Endothelial cell of umbilical vein (primary cell): Measurements from ENCODE around the gene AKAP12.

Experiments used
- EZH2 ChIP-seq: IDR thresholded peaks from 2 replicates; pipeline ENCODE4 v1.6.1; 2012; ENCODE audit warnings: borderline replicate concordance, low read depth, mild to moderate bottlenecking, moderate library complexity, low read length, inconsistent platforms; ENCODE audit not compliant: severe bottlenecking
- MYC ChIP-seq: IDR thresholded peaks from one replicate; pipeline ENCODE4 v1.6.1; 2011; ENCODE audit warnings: mild to moderate bottlenecking, low read depth, low read length
- POLR2A ChIP-seq: IDR thresholded peaks from 2 replicates; pipeline ENCODE4 v1.6.1; 2012; ENCODE audit warnings: low read depth, mild to moderate bottlenecking, control low read depth, low read length
- POLR2AphosphoS5 ChIP-seq: IDR thresholded peaks from 2 replicates; pipeline ENCODE4 v1.6.1; 2012; ENCODE audit warnings: low read depth, mild to moderate bottlenecking, control low read depth, low read length, moderate library complexity; ENCODE audit not compliant: insufficient read depth
- TF ChIP-seq, protein P1 (sequence below), 2 donors: IDR thresholded peaks; 1 replicate in 1 of 2; 2 replicates in 1 of 2; pipeline ENCODE4 v1.5.1; 2011; ENCODE audit warnings: low read length in 2 of 2, mild to moderate bottlenecking in 2 of 2, moderate library complexity in 2 of 2, control low read depth in 1 of 2, inconsistent platforms in 1 of 2, low read depth in 1 of 2; ENCODE audit not compliant: insufficient read depth in 1 of 2; ENCODE audit errors: extremely low read depth in 1 of 2
- TF ChIP-seq, protein P2 (sequence below): IDR thresholded peaks from 2 replicates; pipeline ENCODE4 v1.6.1; 2011; ENCODE audit not compliant: insufficient read depth, insufficient read length

DNA sequence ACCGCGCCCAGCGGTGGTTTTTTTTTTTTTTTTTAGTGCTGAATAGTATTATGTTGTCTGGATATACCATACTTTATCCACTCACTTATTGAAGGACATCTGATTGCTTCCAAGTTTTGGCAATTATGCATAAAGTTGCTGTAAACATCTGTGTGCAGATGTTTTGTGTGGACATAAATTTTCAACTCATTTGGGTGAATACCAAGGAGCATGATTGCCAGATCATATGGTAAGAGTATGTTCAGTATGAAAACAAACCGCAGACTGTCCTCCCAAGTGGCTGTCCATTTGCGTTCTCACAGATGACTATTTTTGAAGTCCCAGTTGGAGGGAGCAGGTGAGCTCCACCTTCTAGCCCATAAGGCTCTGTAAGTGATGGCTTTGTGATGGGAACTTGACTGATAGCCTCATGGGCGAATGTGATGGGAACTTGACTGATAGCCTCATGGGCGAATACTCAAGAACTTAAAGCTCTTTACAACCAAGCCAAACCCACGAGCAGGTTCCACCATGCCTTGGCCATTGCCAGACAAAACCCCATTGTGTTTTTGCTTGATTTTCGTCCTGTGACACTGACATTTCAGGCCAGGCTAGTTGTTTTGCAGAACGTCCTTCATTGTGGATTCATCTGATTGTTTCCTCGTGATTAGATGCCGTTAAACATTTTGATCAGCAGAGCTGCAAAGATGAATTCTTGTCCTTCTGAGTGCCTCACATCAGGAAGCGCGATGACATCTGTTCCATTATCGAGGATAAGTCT, 100.6 kb downstream of the AKAP12 start:
- TF ChIP-seq, protein P1, sequence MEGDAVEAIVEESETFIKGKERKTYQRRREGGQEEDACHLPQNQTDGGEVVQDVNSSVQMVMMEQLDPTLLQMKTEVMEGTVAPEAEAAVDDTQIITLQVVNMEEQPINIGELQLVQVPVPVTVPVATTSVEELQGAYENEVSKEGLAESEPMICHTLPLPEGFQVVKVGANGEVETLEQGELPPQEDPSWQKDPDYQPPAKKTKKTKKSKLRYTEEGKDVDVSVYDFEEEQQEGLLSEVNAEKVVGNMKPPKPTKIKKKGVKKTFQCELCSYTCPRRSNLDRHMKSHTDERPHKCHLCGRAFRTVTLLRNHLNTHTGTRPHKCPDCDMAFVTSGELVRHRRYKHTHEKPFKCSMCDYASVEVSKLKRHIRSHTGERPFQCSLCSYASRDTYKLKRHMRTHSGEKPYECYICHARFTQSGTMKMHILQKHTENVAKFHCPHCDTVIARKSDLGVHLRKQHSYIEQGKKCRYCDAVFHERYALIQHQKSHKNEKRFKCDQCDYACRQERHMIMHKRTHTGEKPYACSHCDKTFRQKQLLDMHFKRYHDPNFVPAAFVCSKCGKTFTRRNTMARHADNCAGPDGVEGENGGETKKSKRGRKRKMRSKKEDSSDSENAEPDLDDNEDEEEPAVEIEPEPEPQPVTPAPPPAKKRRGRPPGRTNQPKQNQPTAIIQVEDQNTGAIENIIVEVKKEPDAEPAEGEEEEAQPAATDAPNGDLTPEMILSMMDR (IDR thresholded peaks at IDR 0.05; ENCODE audit: extremely low read depth in 1 of 2, insufficient read depth in 1 of 2, low read depth in 1 of 2, low read length in 2 of 2): no peak
- TF ChIP-seq MYC: no peak
- TF ChIP-seq EZH2: no peak
- peak; percentile 13 for TF ChIP-seq POLR2AphosphoS5
- no peak for TF ChIP-seq POLR2A
- TF ChIP-seq, protein P2, sequence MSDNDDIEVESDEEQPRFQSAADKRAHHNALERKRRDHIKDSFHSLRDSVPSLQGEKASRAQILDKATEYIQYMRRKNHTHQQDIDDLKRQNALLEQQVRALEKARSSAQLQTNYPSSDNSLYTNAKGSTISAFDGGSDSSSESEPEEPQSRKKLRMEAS: no peak
